Gastrocnemius medialis (tissue), 4 donors: ENCODE measurements around the gene HEXD.

ENCODE experiments used
- CTCF ChIP-seq, 5 experiments: fragments of 450-650 bp in 3 of 5; fragments of 200-600 bp in 2 of 5; sonication (generic) in 2 of 5; IDR thresholded peaks in 4 of 5; conservative IDR thresholded peaks in 1 of 5; 1 replicate in 4 of 5; 2 replicates in 1 of 5; pipeline ENCODE4 v1.5.1; 2016 to 2019; ENCODE audit warnings: antibody characterized with exemption in 5 of 5, mild to moderate bottlenecking in 3 of 5, moderate library complexity in 3 of 5
- POLR2A ChIP-seq, 2 donors: fragments of 450-650 bp; IDR thresholded peaks; one replicate each; pipeline ENCODE4 v1.6.1; 2017; ENCODE audit warnings: antibody characterized with exemption in 2 of 2, mild to moderate bottlenecking in 2 of 2, moderate library complexity in 2 of 2

- TF ChIP-seq CTCF (IDR thresholded peaks at IDR 0.05 in 4 of 5, conservative IDR thresholded peaks at IDR 0.05 in 1 of 5), result no peak
- TF ChIP-seq POLR2A (IDR thresholded peaks at IDR 0.05), result no peak
These were observed 29.8 kb upstream of the HEXD start for GRCh38 chr17:82388223-82388921.
